Measurements from ENCODE around the gene BCAR3.
"Not testable (repeated sequence)": the region's sequence is repeated elsewhere in the genome, so short reads cannot be mapped to it uniquely, and the experiment has no call there.

BCAR3 gene

DNA sequence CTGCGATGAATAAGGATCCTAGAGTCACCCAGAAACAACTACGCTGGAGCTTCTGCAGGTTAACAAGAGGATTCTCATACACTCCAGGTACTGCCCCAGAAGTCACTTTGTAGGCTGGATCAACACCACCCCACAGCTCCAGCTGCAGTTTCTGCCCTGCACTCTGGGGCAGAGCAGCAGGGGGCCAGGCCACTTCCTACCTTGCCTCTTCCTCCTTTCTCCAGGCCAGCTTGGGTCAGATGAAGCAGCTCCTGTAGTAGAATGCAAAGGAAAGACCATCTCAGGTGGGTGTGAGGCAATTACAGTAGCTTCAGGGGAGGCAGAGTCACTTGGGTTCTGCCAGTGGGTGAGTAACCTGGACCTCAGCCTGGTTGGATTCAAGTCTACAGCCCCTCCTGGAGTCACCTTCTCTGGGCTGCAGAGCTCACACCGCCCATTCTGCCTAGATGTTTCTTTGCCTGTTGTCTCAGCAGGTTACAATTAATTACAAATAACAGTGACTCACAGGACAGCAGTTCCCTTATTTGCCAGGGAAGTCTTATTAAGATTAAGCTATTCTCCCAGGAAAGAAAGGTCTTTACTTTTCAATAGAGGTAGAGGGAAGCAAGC lies 24.4 kb upstream of the BCAR3 start:
- no peak for DNase-seq (ENCODE audit: low spot score)

DNA sequence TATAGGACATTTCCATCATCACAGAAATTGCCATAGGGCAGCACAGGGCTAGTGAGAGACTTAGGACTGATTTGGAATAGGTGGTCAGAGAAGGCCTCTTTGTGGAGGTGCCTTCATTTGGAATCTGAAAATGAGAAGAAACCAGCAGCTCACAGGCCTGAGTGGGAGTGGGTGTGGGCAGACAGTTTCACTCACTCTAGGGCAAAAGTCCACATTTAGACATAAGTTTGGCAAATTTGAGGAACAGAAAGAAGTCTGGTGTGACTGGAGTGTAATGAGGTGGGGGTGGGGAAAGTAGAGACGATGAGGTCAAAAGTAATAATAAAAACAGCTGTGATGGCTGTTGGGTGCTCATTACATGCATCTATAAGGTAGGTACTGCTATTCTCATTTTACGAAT lies 22.4 kb upstream of the BCAR3 start:
- no peak for DNase-seq (ENCODE audit: low spot score)

DNA sequence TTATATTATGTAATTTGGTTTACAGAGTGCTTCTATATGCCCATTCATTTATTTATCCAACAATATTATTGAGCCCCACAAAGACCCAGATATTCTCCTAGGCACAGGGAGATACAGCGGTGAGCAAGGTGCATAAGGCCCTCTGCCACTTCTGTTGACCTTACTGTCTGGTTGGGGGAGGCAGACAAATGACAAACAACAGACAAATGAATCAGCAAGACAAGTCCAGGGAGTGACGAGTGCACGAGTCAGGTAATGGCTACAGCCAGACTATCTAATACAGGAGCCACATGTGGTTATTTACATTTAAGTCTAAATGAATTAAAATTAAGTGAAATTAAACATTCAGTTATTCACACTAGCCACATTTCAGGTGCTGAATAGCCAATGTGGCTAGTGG lies 22.0 kb upstream of the BCAR3 start:
- DNase-seq (ENCODE audit: low spot score): no peak

DNA sequence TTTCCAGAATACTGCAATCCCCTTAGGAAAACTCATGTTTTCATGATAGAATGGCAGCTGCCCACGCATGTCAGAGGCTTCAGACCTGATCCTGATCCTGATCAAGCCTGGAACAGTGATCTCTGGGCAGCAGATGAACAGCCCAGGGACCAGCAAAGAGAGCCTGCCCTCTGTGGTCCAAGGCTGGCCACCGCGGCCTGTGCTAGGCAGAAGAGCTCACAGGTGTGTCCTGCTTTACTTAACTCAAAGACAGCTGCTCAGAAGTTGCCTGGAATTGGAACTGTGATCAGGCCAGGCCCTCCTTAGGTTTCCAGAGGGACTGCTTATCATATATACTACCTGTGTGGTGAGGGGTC lies 21.2 kb upstream of the BCAR3 start:
- DNase-seq (ENCODE audit: low spot score): no peak

DNA sequence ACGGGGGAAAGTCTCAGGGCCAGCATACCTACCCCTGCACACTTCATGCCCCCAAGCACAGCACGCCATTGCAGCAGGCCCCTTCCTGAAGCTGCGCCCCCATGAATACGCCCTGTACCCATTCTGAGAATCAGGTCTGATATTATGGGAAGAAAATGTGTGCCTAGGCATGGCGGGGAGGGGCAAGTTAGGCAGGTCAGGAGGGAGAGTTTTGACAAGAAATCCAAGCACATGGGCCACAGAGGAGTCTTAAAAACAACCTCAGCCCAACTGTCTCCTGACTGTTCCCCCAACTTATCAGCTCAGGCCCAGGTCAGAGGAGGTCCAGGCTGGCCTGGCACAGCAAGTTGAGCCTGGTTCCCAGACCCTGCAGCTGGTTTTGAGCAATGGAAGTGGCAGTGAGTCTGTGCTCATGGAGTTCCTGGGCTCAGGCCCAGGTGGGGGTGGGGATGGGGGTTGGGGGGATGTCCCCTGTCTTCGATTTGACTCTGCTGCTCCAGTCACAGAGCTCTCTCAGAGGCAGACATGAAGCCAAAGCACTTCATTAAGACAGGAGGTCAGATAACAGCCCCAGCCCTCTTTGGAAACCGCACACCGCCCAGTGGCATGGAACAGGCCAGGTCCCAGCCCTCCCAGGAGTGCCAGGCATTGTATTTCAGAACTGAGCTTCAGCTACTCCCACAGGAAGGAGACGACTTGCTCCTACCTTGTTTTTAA lies 20.6 kb upstream of the BCAR3 start:
- no peak for DNase-seq (ENCODE audit: low spot score)

DNA sequence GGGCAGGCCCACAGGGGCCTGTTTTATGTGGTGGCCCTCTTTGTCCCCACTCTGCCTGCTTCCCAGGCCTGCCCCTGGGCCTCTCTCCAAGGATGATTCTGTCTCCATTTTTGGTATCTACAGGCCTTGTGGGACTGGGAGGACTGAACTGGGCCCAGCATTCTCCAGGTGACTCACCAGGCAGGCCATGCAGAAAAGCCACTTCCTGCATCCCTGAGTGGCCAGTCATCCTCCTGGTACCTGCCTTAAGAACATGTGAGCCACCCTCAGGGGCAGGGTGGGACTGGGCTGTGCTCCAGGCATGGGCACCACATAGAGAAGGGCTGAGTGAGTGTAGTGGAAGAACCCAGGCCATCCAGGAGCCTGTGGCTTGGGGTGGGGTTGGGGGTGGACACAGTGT lies 20.0 kb upstream of the BCAR3 start:
- no peak for DNase-seq (ENCODE audit: low spot score)

DNA sequence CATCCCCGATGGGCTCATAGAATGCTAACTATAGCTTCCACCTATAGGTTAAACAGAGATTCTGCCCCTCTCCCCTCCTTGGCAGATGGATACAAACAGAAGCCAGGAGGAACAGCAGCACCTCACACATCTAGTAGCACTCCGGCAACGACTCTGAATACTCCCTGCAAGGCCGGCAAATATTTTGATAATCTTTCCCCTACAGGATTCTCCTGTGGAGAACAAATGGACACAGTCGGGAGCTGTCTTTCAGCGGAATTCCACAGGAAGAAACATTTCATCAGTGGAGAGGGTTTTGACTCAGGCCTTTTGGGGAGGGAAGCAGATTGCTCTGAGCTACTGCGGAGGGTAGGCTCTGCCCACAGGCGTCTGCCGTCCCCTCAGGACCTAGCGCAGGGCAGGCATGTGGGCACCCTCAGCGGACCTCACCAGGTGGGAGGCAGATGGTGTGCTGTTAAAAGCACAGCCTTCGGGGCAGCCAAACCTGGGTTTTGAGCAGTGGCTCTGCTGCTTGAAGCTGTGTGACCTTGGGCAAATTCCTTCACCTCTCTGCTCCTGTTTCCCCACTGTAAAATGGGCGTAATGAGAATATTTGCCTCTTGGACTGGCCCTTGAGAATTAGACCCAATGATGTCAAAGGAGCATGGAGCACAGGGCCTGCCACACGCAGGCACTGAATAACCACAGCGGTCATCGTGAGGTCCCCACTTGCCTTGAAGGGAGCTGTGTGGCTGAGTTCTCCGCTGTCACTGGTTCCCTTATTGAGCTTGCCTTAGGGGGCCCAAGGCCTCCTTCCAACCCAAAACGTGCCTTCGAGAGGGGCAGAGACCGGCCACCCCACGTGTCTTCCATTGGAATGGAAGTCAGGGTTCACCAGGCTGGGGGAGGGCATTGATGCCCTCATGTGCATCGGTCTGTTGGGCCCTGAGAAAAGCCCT lies 19.2 kb upstream of the BCAR3 start:
- no peak for DNase-seq (ENCODE audit: low spot score)

DNA sequence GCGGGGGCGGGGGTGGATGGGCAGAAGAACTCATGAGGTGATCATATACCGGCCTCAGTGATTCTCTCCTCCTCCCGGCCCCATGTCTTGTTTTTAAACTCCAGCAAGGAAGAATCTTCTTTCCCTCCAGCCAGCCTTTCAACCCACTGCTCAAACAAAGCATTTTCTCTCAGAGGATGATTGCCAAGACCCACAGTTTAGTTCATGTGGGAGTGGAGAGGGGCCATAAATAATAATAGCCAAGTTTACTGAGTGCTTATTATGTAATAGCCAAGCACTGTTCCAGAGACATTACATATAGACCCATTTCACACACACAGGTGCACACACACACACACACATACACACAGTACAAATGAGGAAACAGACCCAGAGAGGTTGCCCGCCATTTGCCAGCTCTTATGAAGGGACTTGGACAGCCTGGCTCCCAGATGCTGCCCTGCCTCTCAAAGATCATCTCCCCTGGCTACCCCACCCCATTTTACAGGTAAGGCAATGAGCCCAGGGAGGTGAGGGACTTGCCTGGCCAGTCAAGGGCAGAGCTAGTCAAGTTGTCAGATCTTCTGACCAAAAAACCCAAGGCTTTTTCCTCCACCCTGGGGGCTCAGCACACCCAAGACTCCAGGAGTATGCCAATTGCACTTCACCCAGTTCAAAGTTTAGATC lies 18.0 kb upstream of the BCAR3 start:
- DNase-seq (ENCODE audit: low spot score): no peak

DNA sequence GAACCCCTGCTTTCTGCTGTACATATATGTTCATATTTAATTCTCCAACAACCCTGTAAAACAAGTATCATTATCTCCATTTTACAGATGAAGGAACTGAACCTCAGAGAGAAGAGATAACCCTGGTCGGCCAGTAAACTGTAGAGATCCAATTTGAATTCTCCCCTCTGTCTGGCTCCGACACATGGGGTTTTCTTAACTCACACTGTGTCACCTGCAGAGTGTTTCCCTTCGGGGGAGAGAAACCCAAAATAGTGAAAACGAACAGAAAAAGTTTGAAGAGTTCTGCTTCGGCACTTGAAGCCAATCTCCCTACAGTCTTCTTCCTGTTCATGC lies 17.4 kb upstream of the BCAR3 start:
- no peak for DNase-seq (ENCODE audit: low spot score)

DNA sequence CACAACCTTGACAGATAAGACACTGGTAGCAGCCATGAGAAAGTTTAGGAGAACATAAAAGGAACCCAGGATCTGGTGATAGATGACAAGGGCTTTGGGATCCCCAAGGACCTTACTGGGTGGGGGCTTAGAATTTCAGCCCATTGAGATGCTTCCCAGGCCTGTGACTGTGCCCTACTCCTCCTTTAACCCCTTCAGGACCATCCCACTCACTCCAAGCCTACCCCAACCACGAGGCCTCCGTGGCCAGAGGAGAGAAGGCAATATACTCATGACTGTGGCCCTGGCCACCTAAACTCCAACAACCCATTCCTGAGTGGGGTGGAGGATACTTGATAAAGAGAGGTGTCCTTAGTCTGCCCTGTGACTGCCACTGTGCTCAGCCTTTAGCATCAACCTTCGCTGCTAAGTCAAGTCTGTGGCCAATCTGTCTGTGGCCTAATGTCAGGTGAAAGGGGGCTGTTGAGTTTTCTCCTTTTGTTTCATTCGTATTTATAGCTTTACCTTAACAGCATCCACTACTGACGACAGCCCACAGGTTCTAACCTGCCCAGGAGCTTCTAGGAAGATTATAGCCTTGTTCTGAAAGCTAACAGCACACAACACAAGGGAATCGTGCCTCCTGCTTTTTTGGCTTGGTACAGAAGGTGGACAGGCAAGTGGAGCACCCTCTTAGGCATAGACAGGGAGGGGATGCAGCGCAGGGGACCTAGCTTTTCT lies 16.9 kb upstream of the BCAR3 start:
- no peak for DNase-seq (ENCODE audit: low spot score)

DNA sequence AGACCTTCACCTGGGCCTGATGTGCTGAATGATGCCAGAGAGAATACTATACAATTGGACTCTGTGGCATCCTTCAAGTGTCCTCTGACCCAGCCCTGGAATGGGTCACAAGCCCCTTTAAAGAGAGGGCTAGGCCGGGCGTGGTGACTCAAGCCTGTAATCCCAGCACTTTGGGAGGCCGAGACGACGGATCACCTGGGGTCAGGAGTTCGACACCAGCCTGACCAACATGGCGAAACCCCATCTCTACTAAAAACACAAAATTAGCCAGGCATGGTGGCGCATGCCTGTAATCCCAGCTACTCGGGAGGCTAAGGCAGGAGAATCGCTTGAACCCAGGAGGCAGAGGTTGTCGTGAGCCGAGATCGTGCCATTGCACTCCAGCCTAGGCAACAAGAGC lies 15.9 kb upstream of the BCAR3 start:
- not testable (repeated sequence) for DNase-seq (ENCODE audit: low spot score)

DNA sequence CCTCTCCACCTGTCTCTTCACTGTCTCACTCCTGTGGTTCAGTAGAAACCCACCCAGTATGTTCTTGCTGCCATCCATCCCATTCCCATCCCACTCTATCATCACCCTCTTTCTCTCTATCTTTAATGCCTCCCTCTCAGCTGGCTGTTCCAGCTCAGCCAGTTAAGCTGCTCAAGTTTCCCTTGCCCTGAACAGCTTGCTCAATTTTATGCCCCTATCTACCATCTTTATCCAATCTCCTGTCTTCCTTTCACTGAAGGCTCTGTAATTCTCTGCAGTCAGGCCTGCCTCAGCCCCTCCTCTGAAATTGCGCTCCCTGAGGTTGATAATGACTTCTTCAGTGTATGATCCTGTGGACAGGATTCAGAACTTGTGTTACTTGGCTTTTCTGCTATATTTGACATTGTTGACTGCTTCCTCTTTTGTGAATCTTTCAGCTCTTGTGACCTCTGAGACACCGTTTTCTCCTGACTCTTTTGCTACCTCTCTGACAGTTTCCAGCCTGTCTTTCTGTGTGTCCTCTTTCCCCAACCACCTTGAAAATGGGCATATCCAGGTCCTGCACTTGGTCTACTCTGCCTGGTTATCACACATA lies 13.9 kb upstream of the BCAR3 start:
- DNase-seq (ENCODE audit: low spot score): no peak

DNA sequence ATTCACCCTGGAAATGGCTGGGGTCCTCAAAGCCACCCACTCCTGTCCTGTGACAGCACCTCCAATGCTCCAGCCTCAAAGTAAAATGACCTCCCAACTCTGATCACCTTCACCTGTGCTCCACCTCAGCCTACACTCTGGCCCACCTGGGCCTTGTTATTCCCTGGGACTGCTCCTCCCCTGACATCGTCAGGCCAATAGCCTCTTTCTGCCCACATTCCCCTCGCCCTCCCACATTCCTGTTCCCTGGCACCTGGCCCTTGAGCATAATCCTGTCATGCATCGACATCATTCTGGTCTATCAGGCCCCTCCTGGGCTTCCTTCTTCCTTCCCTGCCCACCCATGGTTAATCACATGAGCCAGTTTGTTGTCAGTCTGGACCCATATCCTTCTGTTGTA lies 13.2 kb upstream of the BCAR3 start:
- DNase-seq (ENCODE audit: low spot score): no peak

DNA sequence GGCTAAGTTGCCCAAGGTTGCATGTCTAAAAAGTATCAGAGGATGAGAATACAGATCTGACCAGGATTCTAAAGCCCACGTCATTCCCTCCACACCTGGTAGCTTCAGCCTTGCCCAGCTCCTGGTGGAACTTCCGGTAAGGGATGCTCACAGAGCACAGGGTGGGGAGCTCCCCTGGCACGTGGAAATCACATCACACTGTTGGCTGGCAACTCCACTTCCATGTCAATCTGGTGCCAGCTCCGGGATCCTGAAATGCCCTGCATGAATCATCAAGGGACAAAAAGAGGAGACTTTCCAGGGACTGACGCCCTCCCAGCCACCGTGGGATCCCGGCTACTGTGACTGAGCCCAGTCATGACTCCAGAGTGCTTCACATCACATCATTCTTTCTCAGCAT lies 12.4 kb upstream of the BCAR3 start:
- DNase-seq (ENCODE audit: low spot score): no peak

DNA sequence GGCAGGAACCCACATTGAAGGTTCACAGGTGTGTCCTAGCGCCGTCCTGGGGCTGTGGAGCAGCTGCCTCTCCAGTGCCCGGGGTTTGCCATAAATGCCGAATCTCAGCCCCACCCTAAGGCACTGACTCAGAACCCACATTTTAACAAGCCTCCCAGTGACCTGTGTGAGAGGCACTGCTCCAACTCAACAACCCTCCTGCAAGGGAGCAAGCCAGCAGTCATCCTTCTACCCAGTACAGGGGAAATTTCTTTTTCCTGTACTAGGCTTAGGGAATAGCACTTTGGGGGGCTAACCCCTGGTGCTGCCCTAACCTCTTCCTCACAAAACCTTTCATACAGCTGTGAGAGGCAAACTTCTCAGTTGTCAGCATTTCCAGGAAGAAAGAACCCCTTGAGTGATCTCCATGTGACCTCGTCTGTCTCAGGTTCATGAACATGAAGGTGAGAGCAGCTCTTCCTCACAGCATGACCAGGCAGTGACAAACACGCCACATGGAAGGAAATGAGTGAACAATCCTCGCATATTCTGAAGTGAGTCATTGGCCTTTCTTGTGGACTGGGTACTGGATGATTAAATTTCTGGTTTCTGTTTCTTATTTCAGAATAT lies 11.4 kb upstream of the BCAR3 start:
- DNase-seq (ENCODE audit: low spot score): peak; percentile 22

DNA sequence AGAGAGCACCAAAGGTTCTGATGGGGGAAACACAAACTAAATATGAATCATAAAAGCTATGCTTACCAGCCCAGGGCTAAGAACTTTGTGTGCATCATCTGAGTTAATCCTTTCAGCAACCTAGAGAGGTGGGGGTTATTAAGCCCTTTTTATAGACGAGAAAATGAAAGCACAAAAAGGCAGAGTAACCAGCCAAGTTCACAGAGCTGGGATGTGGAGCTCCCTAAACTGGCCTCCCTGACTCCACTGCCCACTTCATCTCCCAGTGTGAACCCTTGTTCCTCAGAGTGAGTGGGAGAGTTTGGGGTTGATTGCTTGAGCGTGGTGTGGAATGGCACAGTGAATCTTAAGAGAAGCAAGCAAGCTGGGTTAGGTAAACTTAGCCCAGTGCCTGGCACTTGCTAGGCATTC lies 10.8 kb upstream of the BCAR3 start:
- no peak for DNase-seq (ENCODE audit: low spot score)

DNA sequence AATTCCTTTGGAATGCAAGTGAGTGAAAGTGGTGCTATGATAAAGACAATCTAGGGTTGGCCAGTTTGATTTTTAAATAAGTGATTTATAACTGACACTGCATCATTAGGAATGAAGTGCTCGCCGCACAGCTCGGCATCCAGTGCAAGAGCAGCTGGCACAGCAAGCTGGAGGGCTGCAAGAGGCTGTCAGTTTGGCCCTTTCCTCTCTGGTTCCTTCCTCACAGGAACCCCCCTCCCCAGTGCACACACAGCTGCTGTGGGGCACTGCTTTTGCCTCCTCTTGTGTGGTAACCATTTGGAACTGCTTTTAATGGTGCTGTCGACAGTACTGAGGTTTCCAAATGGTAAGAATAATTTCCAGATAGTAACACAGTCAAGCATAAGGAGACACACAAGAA lies 10.4 kb upstream of the BCAR3 start:
- no peak for DNase-seq (ENCODE audit: low spot score)

DNA sequence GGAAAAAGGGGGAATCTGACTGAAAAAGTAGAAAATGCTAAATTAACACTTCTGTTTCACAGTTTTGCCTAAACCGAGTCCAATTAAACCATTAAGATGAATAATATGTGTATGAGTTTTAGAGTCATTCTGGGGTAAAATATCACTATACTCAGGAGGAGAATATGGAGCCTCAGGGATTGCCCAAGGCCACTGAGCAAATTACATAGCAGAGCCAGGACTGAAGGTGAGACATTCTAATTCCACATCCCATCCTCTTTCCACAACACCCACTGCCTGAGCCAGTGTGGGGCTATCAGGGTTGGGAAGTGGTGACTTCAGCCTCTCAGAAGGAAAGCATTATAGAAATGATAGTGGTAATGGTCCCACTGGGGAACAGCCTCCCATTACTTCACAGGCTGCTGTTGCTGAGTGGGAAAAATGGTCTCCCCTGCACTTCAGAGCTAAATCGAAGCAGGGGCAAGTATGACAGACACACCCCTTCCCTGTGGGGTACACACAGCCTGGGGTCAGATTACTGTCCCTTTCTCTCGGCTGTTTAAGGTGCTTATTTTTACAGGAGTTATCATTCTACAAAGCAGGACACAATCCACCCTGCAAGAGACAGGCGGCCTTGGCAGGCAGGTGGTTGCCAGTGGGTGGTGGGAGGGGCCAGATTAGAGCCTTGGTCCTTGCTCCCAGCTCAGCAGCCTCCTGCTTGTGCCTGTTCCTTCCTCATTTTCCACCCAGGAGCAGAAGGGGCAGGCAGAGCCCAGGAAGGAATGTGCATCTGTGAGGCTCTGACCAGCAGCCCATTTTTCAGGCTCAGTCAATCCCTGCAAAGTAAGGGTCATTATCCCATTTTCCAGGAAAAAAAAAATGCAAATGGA lies 9.5 kb upstream of the BCAR3 start:
- DNase-seq (ENCODE audit: low spot score): no peak

DNA sequence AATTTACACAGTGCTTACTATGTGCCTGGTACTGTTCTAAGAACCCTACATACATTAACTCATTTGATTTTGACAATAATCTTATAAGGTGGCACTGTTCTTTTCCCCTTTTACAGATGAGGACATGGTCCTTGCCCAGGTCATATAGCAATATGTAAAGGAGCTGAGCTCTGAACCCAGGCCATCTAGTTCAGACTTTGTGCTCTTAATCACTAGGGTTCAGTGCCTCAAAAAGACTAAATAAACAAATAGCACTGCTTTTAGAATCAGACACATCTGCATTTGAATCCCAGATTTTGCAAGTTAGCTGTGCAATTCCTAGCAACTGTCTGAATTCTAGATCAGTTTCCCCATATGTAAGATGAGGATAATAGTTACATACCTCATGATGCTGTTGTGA lies 8.7 kb upstream of the BCAR3 start:
- no peak for DNase-seq (ENCODE audit: low spot score)

DNA sequence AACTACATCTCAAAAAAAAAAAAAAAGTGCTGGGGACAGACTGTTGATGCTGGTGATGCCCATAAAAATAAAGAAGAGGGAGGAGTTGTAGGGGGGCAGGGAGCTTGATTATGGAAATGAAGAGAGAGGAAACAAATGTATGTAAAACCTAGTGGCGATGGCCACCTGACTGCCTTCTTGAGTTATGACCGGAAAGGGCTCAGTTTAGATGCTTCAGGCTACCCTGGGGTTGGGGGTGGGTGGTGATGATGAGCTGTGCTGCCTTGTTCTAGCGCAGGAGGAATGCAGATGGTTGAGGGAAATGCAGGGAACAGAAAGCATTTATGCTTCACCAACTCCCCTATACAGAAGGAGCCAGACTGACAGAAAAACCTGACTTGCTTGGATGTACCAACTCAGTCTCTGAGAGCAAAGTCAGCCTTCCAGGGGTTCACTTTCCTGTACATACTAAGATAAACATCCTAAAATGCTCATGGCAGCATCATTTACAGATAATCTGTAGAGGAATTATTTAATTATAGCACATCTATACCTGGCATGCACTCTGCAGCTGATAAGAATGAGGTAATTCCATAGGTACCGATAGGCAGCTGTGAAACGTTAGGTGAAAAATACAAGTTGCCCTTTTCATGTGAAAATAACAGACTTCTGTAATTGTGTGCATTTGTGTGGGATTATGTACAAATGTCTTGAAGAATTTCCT lies 8.0 kb upstream of the BCAR3 start:
- DNase-seq (ENCODE audit: low spot score): no peak

Measured in CD4-positive, alpha-beta T cell treated with Interleukin-2 at 100 ng/mL for 4 hours (primary cell).